Panc1 (cell line): ENCODE measurements around the gene KLHL28. TPM values are rescaled to one million over a fixed set of nuclear protein-coding genes. Genes with fewer than 3 reads are reported as not detected.

Source experiments
- ATAC-seq: fragments of 200-7000 bp; cut with Tn5 transposase; 2 replicates; pipeline ENCODE4 v1.9.1; 2020; ENCODE audit warnings: mild to moderate bottlenecking, moderate library complexity
- BruUV-seq: library from RNA; stranded (reverse); fragments of 400-500 nt; replicated peaks from 2 replicates; lab custom pipeline; 2021; lab: Mats Ljungman, UMichigan
- CTCF ChIA-PET: fragments of 300-600 bp; sonication (Branson Sonifier 250); formaldehyde crosslinking; loops from one replicate; lab custom pipeline; 2022; ENCODE audit warnings: antibody characterized with exemption; lab: Charles Lee
- POLR2A ChIA-PET: fragments of 300-600 bp; sonication (Branson Sonifier 250); formaldehyde crosslinking; loops from one replicate; lab custom pipeline; 2022; ENCODE audit warnings: antibody characterized with exemption; lab: Charles Lee
- DNase-seq: peaks from one replicate; pipeline ENCODE4 v3.0.0-alpha.2; 2010; ENCODE audit warnings: low read depth, low spot score
- H3K27ac ChIP-seq: 2 replicates; pipeline ENCODE4 v1.5.1; 2011; ENCODE audit warnings: mild to moderate bottlenecking, low read length, inconsistent platforms
- H3K27me3 ChIP-seq: fragments of 200-500 bp; sonication (Bioruptor generic); 2 replicates; pipeline ENCODE4 v1.6.0; 2014; ENCODE audit warnings: low read length, inconsistent platforms; ENCODE audit not compliant: control insufficient read depth, insufficient read depth
- H3K36me3 ChIP-seq: fragments of 200-500 bp; sonication (Bioruptor generic); 2 replicates; pipeline ENCODE4 v1.5.1; 2014; ENCODE audit warnings: inconsistent platforms, mild to moderate bottlenecking, low read length, moderate library complexity; ENCODE audit not compliant: control insufficient read depth, insufficient read depth
- H3K4me1 ChIP-seq: 2 replicates; pipeline ENCODE4 v1.5.1; 2011; ENCODE audit warnings: inconsistent platforms, mild to moderate bottlenecking, low read length, moderate library complexity; ENCODE audit not compliant: control insufficient read depth, insufficient read depth
- H3K4me3 ChIP-seq, 2 experiments: 2 replicates each; pipeline ENCODE4 v1.5.1; 2011 to 2012; ENCODE audit warnings: low read depth in 2 of 2, low read length in 2 of 2, mild to moderate bottlenecking in 2 of 2, inconsistent platforms in 1 of 2, moderate library complexity in 1 of 2
- H3K9me3 ChIP-seq: fragments of 200-500 bp; sonication (Bioruptor generic); 2 replicates; pipeline ENCODE4 v1.5.1; 2014; ENCODE audit warnings: low read depth, mild to moderate bottlenecking, inconsistent platforms, low read length, moderate library complexity; ENCODE audit not compliant: control insufficient read depth, insufficient read depth
- POLR2AphosphoS5 ChIP-seq: IDR thresholded peaks from 2 replicates; pipeline ENCODE4 v1.6.1; 2012; ENCODE audit warnings: mild to moderate bottlenecking, low read depth, low read length, moderate library complexity
- SIN3A ChIP-seq: IDR thresholded peaks from 2 replicates; pipeline ENCODE4 v1.6.1; 2012; ENCODE audit warnings: low read depth, mild to moderate bottlenecking, low read length, moderate library complexity, borderline replicate concordance; ENCODE audit not compliant: insufficient read depth
- TCF7L2 ChIP-seq: IDR thresholded peaks from 2 replicates; pipeline ENCODE4 v1.6.1; 2011; ENCODE audit warnings: mild to moderate bottlenecking, low read depth, low read length, inconsistent platforms
- in situ Hi-C: cut with HindIII; loops from 2 replicates; pipeline ENCODE4 v1.10.0; 2016; ENCODE audit warnings: low sequenced_read_pairs, low pct_unique_long_range_greater_than_20kb
- intact Hi-C: fragments of 100-400 bp; cut with micrococcal nuclease; formaldehyde crosslinking; loops from one replicate; pipeline ENCODE4 v1.10.0; 2022; ENCODE audit not compliant: unreplicated experiment
- total RNA-seq: library from RNA; stranded (reverse); gene quantifications from one replicate; pipeline ENCODE4 v1.2.1, GENCODE V29; 2021; ENCODE audit not compliant: unreplicated experiment
- TF ChIP-seq, protein P1 (sequence below), 2 experiments: IDR thresholded peaks; 2 replicates each; pipeline ENCODE4 v1.6.1; 2011 to 2012; ENCODE audit warnings: low read depth in 2 of 2, control low read depth in 1 of 2, low read length in 1 of 2, mild to moderate bottlenecking in 1 of 2, moderate library complexity in 1 of 2; ENCODE audit not compliant: insufficient read depth in 1 of 2
- TF ChIP-seq, protein P2 (sequence below): fragments of 450-650 bp; IDR thresholded peaks from 2 replicates; pipeline ENCODE4 v1.5.1; 2017; ENCODE audit warnings: mild to moderate bottlenecking

The KLHL28 gene
- total RNA-seq, 1 experiment from 2014 or later = 7.2 TPM

DNA sequence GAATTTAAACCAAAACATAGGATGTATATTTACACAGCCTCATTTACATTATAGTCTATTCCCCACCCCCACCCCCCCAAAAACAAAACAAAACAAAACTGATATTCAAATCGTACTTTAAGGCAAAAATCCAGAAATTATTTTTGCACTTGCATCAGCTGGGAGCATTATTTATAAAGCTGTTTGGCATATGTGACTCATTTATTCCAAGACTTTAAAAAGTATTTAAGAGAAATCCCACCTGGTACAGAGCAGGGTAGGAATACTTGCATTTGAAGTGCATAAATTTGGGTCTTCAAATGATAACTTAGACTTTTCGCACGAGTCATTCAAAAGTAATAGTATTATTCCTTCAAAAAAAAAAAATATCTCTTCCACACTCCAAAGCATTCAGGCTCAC lies 1.1 kb downstream of the KLHL28 start:
- in situ Hi-C loops = no loop called here
- Histone ChIP-seq H3K9me3 (no peaks in the 10 kb centered on the region), H3K4me3 (peak overlapping the region; percentile 77 to 93), H3K27me3 (no peaks in the 10 kb centered on the region), H3K36me3 (peaks cover 7% of the 10 kb centered on the region), H3K4me1 (peaks cover 9% of the 10 kb centered on the region; the same call in 1 of the 2 replicates), H3K27ac (peak overlapping the region; percentile 92)
- POLR2A ChIA-PET = no interaction called here
- DNase-seq = no peak
- ATAC-seq = no peak
- CTCF ChIA-PET = no interaction called here
- no TSS peak for BruUV-seq
- intact Hi-C loops = loop anchor here (10.0 kb wide), 1 partner anchor 174 kb away; the partner anchor contains the start of genes FANCM and FKBP3
- no peak for TF ChIP-seq POLR2AphosphoS5
- no peak for TF ChIP-seq TCF7L2
- TF ChIP-seq, protein P1, sequence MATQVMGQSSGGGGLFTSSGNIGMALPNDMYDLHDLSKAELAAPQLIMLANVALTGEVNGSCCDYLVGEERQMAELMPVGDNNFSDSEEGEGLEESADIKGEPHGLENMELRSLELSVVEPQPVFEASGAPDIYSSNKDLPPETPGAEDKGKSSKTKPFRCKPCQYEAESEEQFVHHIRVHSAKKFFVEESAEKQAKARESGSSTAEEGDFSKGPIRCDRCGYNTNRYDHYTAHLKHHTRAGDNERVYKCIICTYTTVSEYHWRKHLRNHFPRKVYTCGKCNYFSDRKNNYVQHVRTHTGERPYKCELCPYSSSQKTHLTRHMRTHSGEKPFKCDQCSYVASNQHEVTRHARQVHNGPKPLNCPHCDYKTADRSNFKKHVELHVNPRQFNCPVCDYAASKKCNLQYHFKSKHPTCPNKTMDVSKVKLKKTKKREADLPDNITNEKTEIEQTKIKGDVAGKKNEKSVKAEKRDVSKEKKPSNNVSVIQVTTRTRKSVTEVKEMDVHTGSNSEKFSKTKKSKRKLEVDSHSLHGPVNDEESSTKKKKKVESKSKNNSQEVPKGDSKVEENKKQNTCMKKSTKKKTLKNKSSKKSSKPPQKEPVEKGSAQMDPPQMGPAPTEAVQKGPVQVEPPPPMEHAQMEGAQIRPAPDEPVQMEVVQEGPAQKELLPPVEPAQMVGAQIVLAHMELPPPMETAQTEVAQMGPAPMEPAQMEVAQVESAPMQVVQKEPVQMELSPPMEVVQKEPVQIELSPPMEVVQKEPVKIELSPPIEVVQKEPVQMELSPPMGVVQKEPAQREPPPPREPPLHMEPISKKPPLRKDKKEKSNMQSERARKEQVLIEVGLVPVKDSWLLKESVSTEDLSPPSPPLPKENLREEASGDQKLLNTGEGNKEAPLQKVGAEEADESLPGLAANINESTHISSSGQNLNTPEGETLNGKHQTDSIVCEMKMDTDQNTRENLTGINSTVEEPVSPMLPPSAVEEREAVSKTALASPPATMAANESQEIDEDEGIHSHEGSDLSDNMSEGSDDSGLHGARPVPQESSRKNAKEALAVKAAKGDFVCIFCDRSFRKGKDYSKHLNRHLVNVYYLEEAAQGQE (IDR thresholded peaks at IDR 0.05; ENCODE audit: insufficient read depth in 1 of 2, low read depth in 2 of 2, low read length in 1 of 2) = no peak
- TF ChIP-seq, protein P2, sequence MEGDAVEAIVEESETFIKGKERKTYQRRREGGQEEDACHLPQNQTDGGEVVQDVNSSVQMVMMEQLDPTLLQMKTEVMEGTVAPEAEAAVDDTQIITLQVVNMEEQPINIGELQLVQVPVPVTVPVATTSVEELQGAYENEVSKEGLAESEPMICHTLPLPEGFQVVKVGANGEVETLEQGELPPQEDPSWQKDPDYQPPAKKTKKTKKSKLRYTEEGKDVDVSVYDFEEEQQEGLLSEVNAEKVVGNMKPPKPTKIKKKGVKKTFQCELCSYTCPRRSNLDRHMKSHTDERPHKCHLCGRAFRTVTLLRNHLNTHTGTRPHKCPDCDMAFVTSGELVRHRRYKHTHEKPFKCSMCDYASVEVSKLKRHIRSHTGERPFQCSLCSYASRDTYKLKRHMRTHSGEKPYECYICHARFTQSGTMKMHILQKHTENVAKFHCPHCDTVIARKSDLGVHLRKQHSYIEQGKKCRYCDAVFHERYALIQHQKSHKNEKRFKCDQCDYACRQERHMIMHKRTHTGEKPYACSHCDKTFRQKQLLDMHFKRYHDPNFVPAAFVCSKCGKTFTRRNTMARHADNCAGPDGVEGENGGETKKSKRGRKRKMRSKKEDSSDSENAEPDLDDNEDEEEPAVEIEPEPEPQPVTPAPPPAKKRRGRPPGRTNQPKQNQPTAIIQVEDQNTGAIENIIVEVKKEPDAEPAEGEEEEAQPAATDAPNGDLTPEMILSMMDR = no peak
- no peak for TF ChIP-seq SIN3A

DNA sequence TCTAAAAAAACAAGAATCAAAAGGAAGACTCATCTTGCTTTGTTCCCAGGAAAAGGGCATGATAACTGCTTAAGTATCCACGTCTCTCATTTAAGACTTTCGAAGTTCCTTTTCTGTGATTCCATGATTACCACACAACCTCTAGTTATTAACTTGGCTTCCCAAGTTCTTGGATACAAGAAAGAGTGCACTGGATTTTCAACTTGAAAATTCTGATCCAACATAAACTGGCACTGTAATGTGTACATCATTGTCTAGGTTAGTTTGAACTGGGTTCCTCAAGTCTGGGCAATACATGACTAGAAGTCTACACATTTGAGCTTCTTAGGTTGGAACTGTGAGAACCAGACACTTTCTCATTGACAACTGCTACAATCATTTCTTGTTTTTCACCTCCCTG lies 1.6 kb downstream of the KLHL28 start:
- in situ Hi-C loops (no loop called here), intact Hi-C loops (loop anchor here (10.0 kb wide), 1 partner anchor 175 kb away; the partner anchor contains the start of genes FANCM and FKBP3)
- BruUV-seq = no TSS peak
- no peaks in the 10 kb centered on the region for H3K27me3 ChIP-seq
- peak overlapping the region; percentile 77 to 93 for H3K4me3 ChIP-seq
- TF ChIP-seq, protein P2 = no peak
- H3K36me3 ChIP-seq = peaks cover 7% of the 10 kb centered on the region
- ChIA-PET CTCF (no interaction called here), POLR2A (no interaction called here)
- ATAC-seq (no peak), DNase-seq (no peak)
- H3K27ac ChIP-seq = peak overlapping the region; percentile 81
- no peaks in the 10 kb centered on the region for H3K9me3 ChIP-seq
- H3K4me1 ChIP-seq = peaks cover 9% of the 10 kb centered on the region; the same call in 1 of the 2 replicates
